Activated B cell treated with CpG ODN at 0.5 μM for 24 hours (primary cell): ENCODE results near the gene CCNY. TPM values are rescaled to one million over a fixed set of nuclear protein-coding genes. Genes with fewer than 3 reads are reported as not detected.

Experiments
- ATAC-seq: fragments of 200-7000 bp; cut with Tn5 transposase; one replicate; pipeline ENCODE4 v1.10.0; 2021; ENCODE audit warnings: low read depth, mild to moderate bottlenecking, moderate library complexity
- CTCF ChIA-PET: fragments of 350-600 bp; sonication (Branson Sonifier 250); formaldehyde crosslinking; loops from one replicate; lab custom pipeline; 2021; ENCODE audit warnings: antibody characterized with exemption; lab: Charles Lee
- POLR2A ChIA-PET: fragments of 350-600 bp; sonication (Branson Sonifier 250); formaldehyde crosslinking; loops from one replicate; lab custom pipeline; 2021; ENCODE audit warnings: antibody characterized with exemption; lab: Charles Lee
- DNase-seq: peaks from one replicate; pipeline ENCODE4 v3.0.0; 2022
- H3K27ac Mint-ChIP-seq: one replicate; pipeline ENCODE4 v1.8.0; 2020; ENCODE audit warnings: mixed read lengths
- H3K27me3 Mint-ChIP-seq: one replicate; pipeline ENCODE4 v1.8.0; 2021; ENCODE audit warnings: mixed read lengths
- H3K36me3 Mint-ChIP-seq: one replicate; pipeline ENCODE4 v1.8.0; 2021; ENCODE audit warnings: low read depth, mixed read lengths
- H3K4me1 Mint-ChIP-seq: one replicate; pipeline ENCODE4 v1.8.0; 2021; ENCODE audit warnings: mixed read lengths
- H3K4me3 Mint-ChIP-seq: one replicate; pipeline ENCODE4 v1.8.0; 2020; ENCODE audit warnings: mild to moderate bottlenecking, mixed read lengths
- H3K9me3 Mint-ChIP-seq: one replicate; pipeline ENCODE4 v1.8.0; 2020; ENCODE audit warnings: mixed read lengths
- CTCF ChIP-seq: fragments of 200-600 bp; IDR thresholded peaks from one replicate; pipeline ENCODE4 v1.8.0; 2022; ENCODE audit warnings: antibody characterized with exemption, mild to moderate bottlenecking
- intact Hi-C: fragments of 100-400 bp; cut with micrococcal nuclease; formaldehyde crosslinking; loops from one replicate; pipeline ENCODE4 v1.15.1; 2024
- total RNA-seq: library from RNA; stranded (reverse); gene quantifications from 2 replicates; pipeline ENCODE4 v1.2.3, GENCODE V29; 2022

Gene CCNY
- total RNA-seq, 1 donor from 2014 or later = 69.2 TPM

DNA sequence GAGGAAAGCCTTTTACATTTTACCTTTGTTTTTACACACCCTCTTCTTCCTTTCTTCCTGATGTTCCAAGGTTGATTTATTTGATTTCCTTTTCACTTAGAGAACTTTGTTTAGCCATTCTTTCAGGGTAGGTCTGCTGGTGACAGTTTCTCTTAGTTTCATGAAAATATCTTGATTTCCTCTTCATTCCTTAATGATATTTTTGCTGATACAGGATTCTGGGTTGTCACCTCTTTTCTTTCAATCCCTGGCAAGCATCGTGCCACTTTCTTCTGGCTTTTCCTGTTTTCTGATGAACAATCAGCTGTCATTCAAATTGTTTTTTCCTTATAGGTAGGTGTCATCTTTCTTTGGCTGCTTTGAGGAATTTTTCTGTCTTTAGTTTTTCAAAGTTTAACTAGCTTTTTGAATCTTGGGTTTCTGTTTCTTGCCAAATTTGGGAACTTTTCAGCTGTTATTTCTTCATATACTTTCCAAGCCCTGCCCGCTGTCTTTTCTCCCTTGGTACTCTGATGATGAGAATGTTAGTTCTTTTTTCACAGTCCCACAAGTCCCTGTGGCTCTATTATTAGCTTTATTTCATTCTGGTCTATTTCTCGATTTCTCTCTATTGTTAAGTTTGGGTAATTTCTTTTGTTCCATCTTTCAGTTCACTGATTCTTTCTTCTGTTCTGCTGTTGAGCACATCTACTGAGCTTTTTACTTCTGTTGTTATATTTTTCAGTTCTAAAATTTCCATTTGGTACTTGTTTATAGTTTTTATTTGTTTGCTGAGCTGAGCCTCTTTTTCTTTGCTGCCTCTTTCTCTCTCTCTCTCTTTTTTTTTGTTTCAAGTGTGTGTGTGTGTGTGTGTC lies 102.6 kb downstream of the CCNY start:
- H3K36me3 Mint-ChIP-seq = peaks cover 45% of the 10 kb centered on the region
- H3K27me3 Mint-ChIP-seq = no peaks in the 10 kb centered on the region
- no peak overlapping the region for H3K4me3 Mint-ChIP-seq
- ATAC-seq = no peak
- intact Hi-C loops = no loop called here
- DNase-seq = no peak
- peaks cover 45% of the 10 kb centered on the region for H3K9me3 Mint-ChIP-seq
- no peak overlapping the region for H3K27ac Mint-ChIP-seq
- CTCF ChIA-PET = no interaction called here
- POLR2A ChIA-PET = interaction anchor here (0.6 kb wide), 1 partner anchor 10 kb away, joined by 6 read pairs; no protein-coding TSS in a partner anchor
- TF ChIP-seq CTCF = no peak
- H3K4me1 Mint-ChIP-seq = peaks cover 4% of the 10 kb centered on the region

DNA sequence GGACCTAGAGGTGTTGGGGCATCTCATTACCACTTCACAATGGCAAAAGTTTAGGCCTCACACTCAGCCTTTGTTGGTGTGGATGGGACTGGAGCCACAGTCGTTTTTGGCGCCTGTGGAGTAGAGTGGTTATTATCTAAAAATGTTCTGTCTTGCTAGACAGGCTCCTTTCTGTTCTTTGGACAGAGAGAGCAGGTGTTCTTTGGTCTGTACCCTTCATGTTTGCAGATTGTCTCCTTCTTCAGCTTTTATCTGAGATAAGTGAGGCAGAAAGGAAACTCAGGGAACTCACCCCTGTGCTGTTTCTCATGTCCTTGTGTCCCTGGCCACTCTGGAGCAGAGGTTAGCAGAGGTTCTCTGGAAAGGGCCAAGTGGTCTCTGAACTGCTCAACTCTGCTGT lies 103.7 kb downstream of the CCNY start:
- intact Hi-C loops = no loop called here
- H3K9me3 Mint-ChIP-seq = peaks cover 51% of the 10 kb centered on the region
- H3K4me1 Mint-ChIP-seq = peaks cover 5% of the 10 kb centered on the region
- DNase-seq (no peak), ATAC-seq (no peak)
- H3K27ac Mint-ChIP-seq = no peak overlapping the region
- no peaks in the 10 kb centered on the region for H3K27me3 Mint-ChIP-seq
- CTCF ChIA-PET = no interaction called here
- no peak for TF ChIP-seq CTCF
- POLR2A ChIA-PET = no interaction called here
- H3K4me3 Mint-ChIP-seq = no peak overlapping the region
- peaks cover 49% of the 10 kb centered on the region for H3K36me3 Mint-ChIP-seq

GRCh38 chr10:35442028-35442427 lies 105.7 kb downstream of the CCNY start:
- H3K9me3 Mint-ChIP-seq = peaks cover 50% of the 10 kb centered on the region
- CTCF ChIA-PET = no interaction called here
- intact Hi-C loops = no loop called here

GRCh38 chr10:35442592-35442991 lies 106.3 kb downstream of the CCNY start:
- no peak overlapping the region for H3K4me3 Mint-ChIP-seq
- H3K9me3 Mint-ChIP-seq = peaks cover 50% of the 10 kb centered on the region
- peaks cover 28% of the 10 kb centered on the region for H3K4me1 Mint-ChIP-seq
- peaks cover 46% of the 10 kb centered on the region for H3K36me3 Mint-ChIP-seq
- intact Hi-C loops = no loop called here
- CTCF ChIA-PET = no interaction called here
- POLR2A ChIA-PET = no interaction called here
- ATAC-seq (no peak), DNase-seq (no peak)
- no peak overlapping the region for H3K27ac Mint-ChIP-seq
- no peaks in the 10 kb centered on the region for H3K27me3 Mint-ChIP-seq
- TF ChIP-seq CTCF = no peak

More at GRCh38 chr10:35442028-35442427, 105.7 kb downstream of the CCNY start:
- POLR2A ChIA-PET = no interaction called here
- no peak for TF ChIP-seq CTCF
- Mint-ChIP-seq H3K27me3 (no peaks in the 10 kb centered on the region), H3K27ac (no peak overlapping the region), H3K36me3 (peaks cover 46% of the 10 kb centered on the region), H3K4me1 (peaks cover 23% of the 10 kb centered on the region), H3K4me3 (no peak overlapping the region)
- no peak for ATAC-seq
- no peak for DNase-seq

DNA sequence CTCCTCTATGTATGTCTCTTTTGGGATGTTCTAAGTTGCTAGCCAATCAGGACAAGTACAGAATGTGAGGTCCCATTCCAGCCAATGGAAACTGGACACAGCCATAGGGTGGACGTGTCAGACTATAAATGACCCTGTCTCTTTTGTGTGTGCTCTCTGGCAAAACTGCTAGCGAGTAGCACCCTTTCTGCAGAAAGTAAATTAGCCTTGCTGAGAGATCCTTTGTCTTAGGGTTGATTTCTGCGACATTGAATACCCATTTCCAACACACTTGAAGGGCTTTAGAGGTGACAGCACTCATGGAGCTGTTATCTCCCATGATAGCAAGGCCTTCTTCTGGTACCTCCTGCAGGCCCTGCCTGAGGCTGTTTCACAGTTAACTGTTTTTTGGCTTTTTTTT lies 107.5 kb downstream of the CCNY start:
- H3K27me3 Mint-ChIP-seq = no peaks in the 10 kb centered on the region
- intact Hi-C loops = no loop called here
- no peak for TF ChIP-seq CTCF
- DNase-seq (no peak), ATAC-seq (no peak)
- POLR2A ChIA-PET = no interaction called here
- peaks cover 45% of the 10 kb centered on the region for H3K9me3 Mint-ChIP-seq
- no peak overlapping the region for H3K27ac Mint-ChIP-seq
- no peak overlapping the region for H3K4me3 Mint-ChIP-seq
- CTCF ChIA-PET = no interaction called here
- peaks cover 41% of the 10 kb centered on the region for H3K36me3 Mint-ChIP-seq
- peaks cover 41% of the 10 kb centered on the region for H3K4me1 Mint-ChIP-seq
